Transverse colon (tissue), 4 donors: Measurements from ENCODE around the gene ADGRG2. TPM values are rescaled to one million over a fixed set of nuclear protein-coding genes. Genes with fewer than 3 reads are reported as not detected.

Source experiments
- DNase-seq: peaks from one replicate; pipeline ENCODE4 v3.0.0-alpha.2; 2019
- H3K27ac ChIP-seq, 4 donors: fragments of 200-600 bp; sonication (generic); 2 replicates each; pipeline ENCODE4 v1.5.1; 2016 to 2018; ENCODE audit warnings: inconsistent platforms in 4 of 4
- H3K27me3 ChIP-seq: fragments of 200-600 bp; sonication (generic); 2 replicates; pipeline ENCODE4 v1.5.1; 2017; ENCODE audit warnings: inconsistent platforms
- H3K36me3 ChIP-seq, 4 donors: fragments of 200-600 bp; sonication (generic); 2 replicates each; pipeline ENCODE4 v1.5.1; 2017 to 2019; ENCODE audit warnings: inconsistent platforms in 4 of 4
- H3K4me1 ChIP-seq, 4 donors: fragments of 200-600 bp; sonication (generic); 2 replicates each; pipeline ENCODE4 v1.5.1; 2017 to 2020; ENCODE audit warnings: inconsistent platforms in 4 of 4
- H3K4me3 ChIP-seq, 4 donors: fragments of 200-600 bp; sonication (generic); 1 replicate in 1 of 4; 2 replicates in 3 of 4; pipeline versions ENCODE4 v1.5.1 to v1.6.1; 2017 to 2019; ENCODE audit warnings: inconsistent platforms in 4 of 4
- H3K9me3 ChIP-seq, 2 donors: fragments of 200-600 bp; sonication (generic); 2 replicates each; pipeline ENCODE4 v1.5.1; 2017 to 2019; ENCODE audit warnings: inconsistent platforms in 2 of 2
- EP300 ChIP-seq: sonication (generic); formaldehyde crosslinking; IDR thresholded peaks from one replicate; pipeline ENCODE4 v1.6.1; 2017; ENCODE audit warnings: antibody characterized with exemption, low read depth
- POLR2A ChIP-seq: fragments of 450-650 bp; IDR thresholded peaks from one replicate; pipeline ENCODE4 v1.6.1; 2016; ENCODE audit warnings: antibody characterized with exemption, mild to moderate bottlenecking, moderate library complexity
- POLR2AphosphoS5 ChIP-seq, 3 donors: sonication (generic); formaldehyde crosslinking; IDR thresholded peaks; one replicate each; pipeline ENCODE4 v1.6.1; 2016; ENCODE audit warnings: antibody characterized with exemption in 3 of 3
- WGBS, 2 donors: methylation state at CpG; one replicate each; pipeline ENCODE4 v1.1.5; 2018; ENCODE audit warnings: low coverage in 1 of 2; 5-methylcytosine and 5-hydroxymethylcytosine counted together
- in situ Hi-C, 4 donors: fragments of 200-750 bp; cut with MboI; loops; one replicate each; pipeline versions ENCODE4 v1.15.0 to v1.15.1; 2017; ENCODE audit warnings: low sequenced_read_pairs in 3 of 4, low pct_ligation_motif_present in 1 of 4, low pct_unique_long_range_greater_than_20kb in 1 of 4
- intact Hi-C: fragments of 100-400 bp; cut with DNase I; formaldehyde crosslinking; loops from one replicate; pipeline ENCODE4 v1.15.1; 2023; ENCODE audit warnings: low total_unique reads
- total RNA-seq, 4 donors: library from RNA; depleted of rRNA; stranded (reverse); fragments of >200 nt; gene quantifications; one replicate each; pipeline ENCODE4 v1.1.0, GENCODE V29; 2016
- TF ChIP-seq, protein P1 (sequence below), 5 experiments: fragments of 200-600 bp in 3 of 5; fragments of 450-650 bp in 2 of 5; sonication (generic) in 3 of 5; IDR thresholded peaks; 1 replicate in 2 of 5; 2 replicates in 3 of 5; pipeline ENCODE4 v1.5.1; 2016 to 2017; ENCODE audit warnings: antibody characterized with exemption in 5 of 5, inconsistent platforms in 3 of 5, mild to moderate bottlenecking in 2 of 5, moderate library complexity in 1 of 5

The ADGRG2 gene
- total RNA-seq, 4 donors from 2014 or later, result 0.41 to 0.64 TPM; not detected in 2

- Histone ChIP-seq H3K36me3 (no peaks in the 10 kb centered on the region), H3K4me3 (no peak overlapping the region), H3K9me3 (no peaks in the 10 kb centered on the region), H3K4me1 (no peaks in the 10 kb centered on the region), H3K27ac (no peak overlapping the region), H3K27me3 (no peaks in the 10 kb centered on the region)
- no peak for DNase-seq
- intact Hi-C loops (no loop called here), in situ Hi-C loops (loop anchor here in 1 of 4 donors (25.0 kb wide), 1 partner anchor 297 kb away; the partner anchor contains the start of gene PDHA1)
- TF ChIP-seq, protein P1, sequence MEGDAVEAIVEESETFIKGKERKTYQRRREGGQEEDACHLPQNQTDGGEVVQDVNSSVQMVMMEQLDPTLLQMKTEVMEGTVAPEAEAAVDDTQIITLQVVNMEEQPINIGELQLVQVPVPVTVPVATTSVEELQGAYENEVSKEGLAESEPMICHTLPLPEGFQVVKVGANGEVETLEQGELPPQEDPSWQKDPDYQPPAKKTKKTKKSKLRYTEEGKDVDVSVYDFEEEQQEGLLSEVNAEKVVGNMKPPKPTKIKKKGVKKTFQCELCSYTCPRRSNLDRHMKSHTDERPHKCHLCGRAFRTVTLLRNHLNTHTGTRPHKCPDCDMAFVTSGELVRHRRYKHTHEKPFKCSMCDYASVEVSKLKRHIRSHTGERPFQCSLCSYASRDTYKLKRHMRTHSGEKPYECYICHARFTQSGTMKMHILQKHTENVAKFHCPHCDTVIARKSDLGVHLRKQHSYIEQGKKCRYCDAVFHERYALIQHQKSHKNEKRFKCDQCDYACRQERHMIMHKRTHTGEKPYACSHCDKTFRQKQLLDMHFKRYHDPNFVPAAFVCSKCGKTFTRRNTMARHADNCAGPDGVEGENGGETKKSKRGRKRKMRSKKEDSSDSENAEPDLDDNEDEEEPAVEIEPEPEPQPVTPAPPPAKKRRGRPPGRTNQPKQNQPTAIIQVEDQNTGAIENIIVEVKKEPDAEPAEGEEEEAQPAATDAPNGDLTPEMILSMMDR (IDR thresholded peaks at IDR 0.05), result no peak
- TF ChIP-seq POLR2A, result no peak
- no peak for TF ChIP-seq EP300
- TF ChIP-seq POLR2AphosphoS5 (IDR thresholded peaks at IDR 0.05), result no peak
- WGBS, 2 donors, result 28 to 29% methylated on average over 3 of the region's 3 CpGs
These were observed 81.9 kb downstream of the ADGRG2 start for GRCh38 chrX:19040373-19040772.

GRCh38 chrX:19034025-19034424, 88.2 kb downstream of the ADGRG2 start:
- TF ChIP-seq POLR2AphosphoS5 (IDR thresholded peaks at IDR 0.05) (no peak), POLR2A (no peak), EP300 (no peak)
- TF ChIP-seq, protein P1 (IDR thresholded peaks at IDR 0.05), result no peak
- H3K4me3 ChIP-seq, result no peak overlapping the region
- no peak for DNase-seq
- H3K27ac ChIP-seq, result no peak overlapping the region
- H3K27me3 ChIP-seq, result no peaks in the 10 kb centered on the region
- 72% methylated on average over 6 of the region's 6 CpGs; no CpG with 5 or more reads in 1 of the 2 donors for WGBS, 2 donors
- no peaks in the 10 kb centered on the region for H3K36me3 ChIP-seq
- intact Hi-C loops (no loop called here), in situ Hi-C loops (loop anchor here in 1 of 4 donors (25.0 kb wide), 1 partner anchor 303 kb away; the partner anchor contains the start of gene PDHA1)
- no peaks in the 10 kb centered on the region for H3K9me3 ChIP-seq
- no peaks in the 10 kb centered on the region for H3K4me1 ChIP-seq

DNA sequence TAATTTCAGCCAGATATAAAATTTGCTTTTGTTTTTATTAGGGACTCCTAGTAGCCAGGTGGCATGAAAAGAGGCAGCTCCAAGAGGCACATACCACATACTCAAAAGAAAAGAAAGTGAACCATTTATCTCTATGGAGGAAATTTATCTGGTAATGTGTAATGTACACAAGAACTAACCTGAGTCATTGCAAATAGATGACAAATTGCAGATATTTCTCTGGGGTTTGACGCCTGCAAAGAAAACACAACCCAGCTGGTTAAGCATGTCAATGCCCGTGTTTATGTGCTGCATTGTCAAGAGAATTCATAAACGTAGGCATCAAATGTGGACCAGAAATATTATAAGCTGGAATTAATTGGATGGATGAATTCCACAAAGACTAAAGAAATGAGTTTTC, 91.5 kb downstream of the ADGRG2 start:
- Histone ChIP-seq H3K36me3 (no peaks in the 10 kb centered on the region), H3K27ac (no peak overlapping the region), H3K27me3 (no peaks in the 10 kb centered on the region), H3K4me3 (no peak overlapping the region), H3K4me1 (no peaks in the 10 kb centered on the region), H3K9me3 (no peaks in the 10 kb centered on the region)
- whole genome bisulfite sequencing, 2 donors, result 72 to 100% methylated on average over 1 to 3 of the region's 3 CpGs
- DNase-seq, result no peak
- in situ Hi-C loops, result loop anchor here in 1 of 4 donors (25.0 kb wide), 1 partner anchor 306 kb away; the partner anchor contains the start of gene PDHA1
- TF ChIP-seq, protein P1 (IDR thresholded peaks at IDR 0.05), result no peak
- TF ChIP-seq EP300 (no peak), POLR2A (no peak), POLR2AphosphoS5 (IDR thresholded peaks at IDR 0.05) (no peak)
- intact Hi-C loops, result no loop called here

GRCh38 chrX:19028560-19028959, 93.7 kb downstream of the ADGRG2 start:
- DNase-seq, result no peak
- in situ Hi-C loops (loop anchor here in 1 of 4 donors (25.0 kb wide), 1 partner anchor 309 kb away; the partner anchor contains the start of gene PDHA1), intact Hi-C loops (no loop called here)
- Histone ChIP-seq H3K36me3 (no peaks in the 10 kb centered on the region), H3K27ac (no peak overlapping the region), H3K4me3 (no peak overlapping the region), H3K27me3 (no peaks in the 10 kb centered on the region), H3K9me3 (no peaks in the 10 kb centered on the region), H3K4me1 (no peaks in the 10 kb centered on the region)
- no peak for TF ChIP-seq EP300
- TF ChIP-seq, protein P1 (IDR thresholded peaks at IDR 0.05), result no peak
- TF ChIP-seq POLR2AphosphoS5 (IDR thresholded peaks at IDR 0.05), result no peak
- no peak for TF ChIP-seq POLR2A
- 58% methylated on average over 6 of the region's 6 CpGs; no CpG with 5 or more reads in 1 of the 2 donors for WGBS, 2 donors
